Upper lobe of left lung (tissue), 4 donors: ENCODE data around the gene VAV3.

Experiments
- EP300 ChIP-seq, 4 donors: sonication (generic); formaldehyde crosslinking; IDR thresholded peaks; one replicate each; pipeline ENCODE4 v1.5.1; 2017; ENCODE audit warnings: antibody characterized with exemption in 4 of 4, control low read depth in 2 of 4
- POLR2A ChIP-seq, 4 donors: fragments of 450-650 bp; IDR thresholded peaks; one replicate each; pipeline ENCODE4 v1.5.1; 2016 to 2017; ENCODE audit warnings: antibody characterized with exemption in 4 of 4, mild to moderate bottlenecking in 2 of 4
- TF ChIP-seq, protein P1 (sequence below), 6 experiments: fragments of 450-650 bp in 4 of 6; fragments of 200-600 bp in 2 of 6; sonication (generic) in 2 of 6; IDR thresholded peaks; one replicate each; pipeline ENCODE4 v1.5.1; 2016 to 2019; ENCODE audit warnings: antibody characterized with exemption in 6 of 6

DNA sequence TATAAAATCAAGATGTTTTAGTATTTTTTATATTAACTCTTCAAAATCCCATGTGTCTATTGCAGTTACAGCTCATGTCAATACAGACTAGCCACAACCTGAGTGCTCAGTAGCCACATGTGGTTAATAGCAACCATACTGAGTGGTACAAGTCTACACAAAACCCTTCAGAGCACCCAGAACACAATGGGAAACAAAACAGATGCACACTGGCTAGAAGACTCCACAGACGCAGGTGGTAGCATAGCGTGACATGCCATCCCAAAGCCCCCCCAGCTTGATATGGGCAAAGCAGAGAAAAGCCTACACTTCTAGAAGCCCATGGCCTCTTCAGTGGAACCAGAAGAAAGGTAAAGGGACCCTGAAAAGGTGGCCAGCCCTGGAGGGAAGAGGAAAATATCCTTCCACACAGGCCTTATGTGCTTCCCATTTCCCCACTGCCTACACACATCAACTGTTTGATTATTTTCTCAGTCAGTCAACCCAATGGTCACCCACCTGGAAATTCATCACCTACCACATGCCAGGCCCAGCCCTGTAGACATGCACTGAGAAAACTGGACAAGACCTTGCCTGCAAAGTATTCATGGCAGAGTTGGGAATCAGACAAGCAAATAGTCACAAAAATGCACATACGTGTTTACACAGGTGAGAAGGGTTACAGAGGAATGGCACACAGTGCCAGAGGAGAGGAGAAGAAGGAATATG, 175.0 kb downstream of the VAV3 start:
- TF ChIP-seq, protein P1, sequence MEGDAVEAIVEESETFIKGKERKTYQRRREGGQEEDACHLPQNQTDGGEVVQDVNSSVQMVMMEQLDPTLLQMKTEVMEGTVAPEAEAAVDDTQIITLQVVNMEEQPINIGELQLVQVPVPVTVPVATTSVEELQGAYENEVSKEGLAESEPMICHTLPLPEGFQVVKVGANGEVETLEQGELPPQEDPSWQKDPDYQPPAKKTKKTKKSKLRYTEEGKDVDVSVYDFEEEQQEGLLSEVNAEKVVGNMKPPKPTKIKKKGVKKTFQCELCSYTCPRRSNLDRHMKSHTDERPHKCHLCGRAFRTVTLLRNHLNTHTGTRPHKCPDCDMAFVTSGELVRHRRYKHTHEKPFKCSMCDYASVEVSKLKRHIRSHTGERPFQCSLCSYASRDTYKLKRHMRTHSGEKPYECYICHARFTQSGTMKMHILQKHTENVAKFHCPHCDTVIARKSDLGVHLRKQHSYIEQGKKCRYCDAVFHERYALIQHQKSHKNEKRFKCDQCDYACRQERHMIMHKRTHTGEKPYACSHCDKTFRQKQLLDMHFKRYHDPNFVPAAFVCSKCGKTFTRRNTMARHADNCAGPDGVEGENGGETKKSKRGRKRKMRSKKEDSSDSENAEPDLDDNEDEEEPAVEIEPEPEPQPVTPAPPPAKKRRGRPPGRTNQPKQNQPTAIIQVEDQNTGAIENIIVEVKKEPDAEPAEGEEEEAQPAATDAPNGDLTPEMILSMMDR (IDR thresholded peaks at IDR 0.05): no peak
- TF ChIP-seq POLR2A (IDR thresholded peaks at IDR 0.05) (no peak), EP300 (IDR thresholded peaks at IDR 0.05) (no peak)
